ENCODE data around the gene SMTNL1.

The SMTNL1 gene

DNA sequence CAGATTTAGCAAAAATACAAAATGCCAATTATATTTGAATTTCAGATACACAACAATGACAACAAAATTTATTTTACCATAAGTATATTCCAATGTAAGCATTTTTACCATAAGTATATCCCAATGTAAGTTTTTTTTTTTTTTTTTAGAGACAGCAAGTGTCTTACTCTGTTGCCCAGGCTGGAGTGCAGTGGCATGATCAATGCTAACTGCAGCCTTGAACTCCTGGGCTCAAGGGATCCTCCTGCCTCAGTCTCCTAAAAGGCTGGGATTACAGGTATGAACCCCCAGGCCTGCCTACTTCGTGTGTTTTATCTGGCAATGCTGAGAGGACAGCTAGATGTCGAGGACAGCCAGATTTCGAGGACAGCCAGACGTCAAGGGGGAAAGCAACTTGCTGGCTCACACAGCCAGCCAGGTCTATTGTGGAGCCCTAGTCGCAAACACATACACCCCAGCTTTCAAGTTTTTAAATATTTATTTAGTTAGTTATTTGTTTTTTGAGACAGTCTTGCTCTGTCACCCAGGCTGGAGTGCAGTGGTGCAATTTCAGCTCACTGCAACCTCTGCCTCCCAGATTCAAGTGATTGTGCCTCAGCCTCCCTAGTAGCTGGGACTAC is 59.0 kb downstream of the SMTNL1 start:
- DNase-seq (ENCODE audit: low spot score), result no peak

DNA sequence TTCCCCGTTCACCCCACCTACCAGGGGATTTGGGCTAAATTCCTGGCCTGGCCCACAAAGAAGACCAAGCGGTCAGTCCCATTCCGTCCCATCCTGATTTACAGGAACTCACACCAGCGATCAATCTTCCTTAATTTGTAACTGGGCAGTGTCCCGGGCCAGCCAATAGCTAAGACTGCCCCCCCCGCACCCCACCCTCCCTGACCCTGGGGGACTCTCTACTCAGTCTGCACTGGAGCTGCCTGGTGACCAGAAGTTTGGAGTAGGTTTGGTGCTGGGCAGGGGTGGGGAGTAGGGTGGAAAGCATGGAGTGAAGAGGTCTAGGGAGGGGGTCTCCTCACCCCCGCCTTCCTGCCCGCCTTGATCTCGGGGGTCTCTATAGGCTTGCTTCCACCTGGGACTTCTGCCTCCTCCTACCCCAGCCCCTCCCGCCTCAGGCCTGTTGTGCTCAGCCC is 60.1 kb downstream of the SMTNL1 start, which contains the start of gene SERPING1:
TSS of gene SERPING1 (plus strand) at position 225 of the 455 bp plus-strand sequence. CDS start 586 bp downstream, outside the sequence.
- DNase-seq (ENCODE audit: low spot score), result peak; percentile 76

- DNase-seq (ENCODE audit: low spot score), result peak; percentile 86
These were observed 60.8 kb downstream of the SMTNL1 start for GRCh38 chr11:57597916-57598830.

GRCh38 chr11:57598831-57599155 is 61.4 kb downstream of the SMTNL1 start:
- no peak for DNase-seq (ENCODE audit: low spot score)

GRCh38 chr11:57599381-57599780 is 62.0 kb downstream of the SMTNL1 start:
- no peak for DNase-seq (ENCODE audit: low spot score)
